ENCODE measurements around the gene PHETA1.
A peak's percentile ranks its signal among the peaks of the same experiment; 100 is the strongest.
"Not testable (repeated sequence)": the region's sequence is repeated elsewhere in the genome, so short reads cannot be mapped to it uniquely, and the experiment has no call there.

Gene PHETA1

GRCh38 chr12:111396726-111397445, 28.0 kb upstream of the PHETA1 start:
- in situ Hi-C loops (cut with MboI; ENCODE audit: low sequenced_read_pairs, unreplicated experiment), result loop anchor here (5.0 to 10.0 kb wide), 2 partner anchors 50 to 128 kb away; no protein-coding TSS in a partner anchor
- TF ChIP-seq CTCF (IDR thresholded peaks at IDR 0.05; ENCODE audit: borderline replicate concordance, control extremely low read depth, extremely low read depth, insufficient read depth, missing control alignments), result peak; percentile 97
- peak; percentile 89 for DNase-seq (ENCODE audit: low spot score)

GRCh38 chr12:111396271-111396670, 27.4 kb upstream of the PHETA1 start:
- DNase-seq (ENCODE audit: low spot score), result not testable (repeated sequence)
- in situ Hi-C loops (cut with MboI; ENCODE audit: low sequenced_read_pairs, unreplicated experiment), result loop anchor here (5.0 to 10.0 kb wide), 2 partner anchors 51 to 129 kb away; no protein-coding TSS in a partner anchor

GRCh38 chr12:111395336-111396187, 26.7 kb upstream of the PHETA1 start:
- no peak for TF ChIP-seq CTCF (IDR thresholded peaks at IDR 0.05; ENCODE audit: borderline replicate concordance, control extremely low read depth, extremely low read depth, insufficient read depth, missing control alignments)
- DNase-seq (ENCODE audit: low spot score), result no peak
- in situ Hi-C loops (cut with MboI; ENCODE audit: low sequenced_read_pairs, unreplicated experiment), result loop anchor here (5.0 to 10.0 kb wide), 2 partner anchors 52 to 129 kb away; no protein-coding TSS in a partner anchor

GRCh38 chr12:111394480-111394879, 25.6 kb upstream of the PHETA1 start:
- TF ChIP-seq CTCF (IDR thresholded peaks at IDR 0.05; ENCODE audit: borderline replicate concordance, control extremely low read depth, extremely low read depth, insufficient read depth, missing control alignments), result no peak
- peak; percentile 6 for DNase-seq (ENCODE audit: low spot score)
- in situ Hi-C loops (cut with MboI; ENCODE audit: low sequenced_read_pairs, unreplicated experiment), result loop anchor here (10.0 kb wide), 1 partner anchor 130 kb away; no protein-coding TSS in a partner anchor

- DNase-seq (ENCODE audit: low spot score), result peak; percentile 6
- no peak for TF ChIP-seq CTCF (IDR thresholded peaks at IDR 0.05; ENCODE audit: borderline replicate concordance, control extremely low read depth, extremely low read depth, insufficient read depth, missing control alignments)
- in situ Hi-C loops (cut with MboI; ENCODE audit: low sequenced_read_pairs, unreplicated experiment), result loop anchor here (10.0 kb wide), 1 partner anchor 131 kb away; no protein-coding TSS in a partner anchor
These were observed 24.9 kb upstream of the PHETA1 start for GRCh38 chr12:111393700-111394300.

- in situ Hi-C loops (cut with MboI; ENCODE audit: low sequenced_read_pairs, unreplicated experiment), result loop anchor here (10.0 kb wide), 1 partner anchor 134 kb away; no protein-coding TSS in a partner anchor
- DNase-seq (ENCODE audit: low spot score), result no peak
- no peak for TF ChIP-seq CTCF (IDR thresholded peaks at IDR 0.05; ENCODE audit: borderline replicate concordance, control extremely low read depth, extremely low read depth, insufficient read depth, missing control alignments)
These were observed 22.0 kb upstream of the PHETA1 start for GRCh38 chr12:111390910-111391309.

Data from GM13976 (cell line).